ENCODE data around the gene PHOSPHO2. TPM values are rescaled to one million over a fixed set of nuclear protein-coding genes. Genes with fewer than 3 reads are reported as not detected.

The PHOSPHO2 gene
- total RNA-seq, 1 donor from 2014 or later, result 2.4 TPM

DNA sequence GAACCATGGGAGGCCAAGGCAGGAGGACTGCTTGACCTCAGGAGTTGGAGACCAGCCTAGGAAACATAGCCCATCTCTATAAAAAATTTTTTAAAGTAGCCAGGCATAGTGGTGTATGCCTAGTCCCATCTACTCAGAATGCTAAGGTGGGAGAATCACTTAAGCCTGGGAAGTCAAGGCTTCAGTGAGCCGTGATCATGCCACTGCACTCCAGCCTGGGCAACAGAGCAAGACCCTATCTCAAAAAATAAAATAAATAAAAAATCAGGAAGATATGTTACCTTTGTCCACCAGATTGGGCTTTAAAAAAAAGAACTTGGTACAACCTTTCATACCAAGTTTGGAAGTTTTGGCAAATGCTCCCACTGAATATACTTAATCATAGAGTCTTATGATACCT lies 35.4 kb upstream of the PHOSPHO2 start:
- no peaks in the 10 kb centered on the region for H3K36me3 ChIP-seq (ENCODE audit: control insufficient read depth, insufficient read depth, low read length)
- no peak overlapping the region for H3K4me3 ChIP-seq (ENCODE audit: low read depth, low read length)
- DNase-seq (ENCODE audit: low read depth) (no peak), FAIRE-seq (no peak)
- no peak for TF ChIP-seq CTCF (IDR thresholded peaks at IDR 0.05; ENCODE audit: insufficient read depth, low read length, severe bottlenecking)
- no peaks in the 10 kb centered on the region for H3K27me3 ChIP-seq (ENCODE audit: control insufficient read depth, insufficient read depth, low read length)

GRCh38 chr2:169659320-169659719 lies 34.9 kb upstream of the PHOSPHO2 start:
- Histone ChIP-seq H3K27me3 (ENCODE audit: control insufficient read depth, insufficient read depth, low read length) (no peaks in the 10 kb centered on the region), H3K4me3 (ENCODE audit: low read depth, low read length) (no peak overlapping the region), H3K36me3 (ENCODE audit: control insufficient read depth, insufficient read depth, low read length) (no peaks in the 10 kb centered on the region)
- no peak for FAIRE-seq
- no peak for DNase-seq (ENCODE audit: low read depth)
- TF ChIP-seq CTCF (IDR thresholded peaks at IDR 0.05; ENCODE audit: insufficient read depth, low read length, severe bottlenecking), result no peak

DNA sequence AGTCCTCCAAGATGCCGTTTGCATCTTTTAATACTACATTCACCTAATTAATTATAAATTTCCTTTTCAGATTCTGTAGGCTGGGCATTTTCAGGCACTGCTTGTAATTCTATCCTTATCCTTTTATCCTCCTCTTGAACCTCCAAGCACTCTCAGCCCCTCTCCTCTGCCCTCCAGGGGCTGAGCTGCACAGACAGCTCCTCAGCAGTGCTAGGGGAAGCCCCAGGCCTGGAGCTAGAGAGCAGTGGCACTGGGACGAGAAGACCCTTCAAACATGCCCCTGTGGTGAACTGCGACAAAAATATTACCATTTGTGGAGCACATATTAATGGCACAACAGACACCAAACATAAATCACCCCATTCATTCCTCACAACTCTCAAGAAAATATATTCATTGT lies 33.0 kb upstream of the PHOSPHO2 start:
- DNase-seq (ENCODE audit: low read depth) (no peak), FAIRE-seq (no peak)
- H3K36me3 ChIP-seq (ENCODE audit: control insufficient read depth, insufficient read depth, low read length), result no peaks in the 10 kb centered on the region
- TF ChIP-seq CTCF (IDR thresholded peaks at IDR 0.05; ENCODE audit: insufficient read depth, low read length, severe bottlenecking), result no peak
- H3K4me3 ChIP-seq (ENCODE audit: low read depth, low read length), result no peak overlapping the region
- no peaks in the 10 kb centered on the region for H3K27me3 ChIP-seq (ENCODE audit: control insufficient read depth, insufficient read depth, low read length)

DNA sequence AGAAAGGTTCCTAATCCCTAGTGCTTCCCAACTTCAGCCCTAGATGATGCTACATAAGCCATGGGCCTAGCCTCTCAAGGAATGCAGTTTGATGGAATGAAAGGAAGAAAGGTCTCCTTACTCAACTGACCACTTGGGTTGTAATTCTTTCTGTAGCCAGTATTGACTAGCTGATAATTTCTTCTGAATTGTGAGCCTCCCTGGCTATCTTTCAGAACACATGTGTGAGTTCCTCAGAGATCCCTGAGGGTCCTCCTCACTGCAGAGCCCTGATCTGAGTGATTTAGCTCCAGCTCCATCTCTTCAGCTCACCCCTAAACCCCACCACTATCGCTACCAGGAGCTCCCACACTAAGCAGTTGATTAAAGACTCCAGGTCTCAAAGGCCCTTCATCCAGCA lies 31.5 kb upstream of the PHOSPHO2 start:
- TF ChIP-seq CTCF (IDR thresholded peaks at IDR 0.05; ENCODE audit: insufficient read depth, low read length, severe bottlenecking), result no peak
- DNase-seq (ENCODE audit: low read depth) (no peak), FAIRE-seq (no peak)
- H3K27me3 ChIP-seq (ENCODE audit: control insufficient read depth, insufficient read depth, low read length), result no peaks in the 10 kb centered on the region
- no peaks in the 10 kb centered on the region for H3K36me3 ChIP-seq (ENCODE audit: control insufficient read depth, insufficient read depth, low read length)
- H3K4me3 ChIP-seq (ENCODE audit: low read depth, low read length), result no peak overlapping the region

DNA sequence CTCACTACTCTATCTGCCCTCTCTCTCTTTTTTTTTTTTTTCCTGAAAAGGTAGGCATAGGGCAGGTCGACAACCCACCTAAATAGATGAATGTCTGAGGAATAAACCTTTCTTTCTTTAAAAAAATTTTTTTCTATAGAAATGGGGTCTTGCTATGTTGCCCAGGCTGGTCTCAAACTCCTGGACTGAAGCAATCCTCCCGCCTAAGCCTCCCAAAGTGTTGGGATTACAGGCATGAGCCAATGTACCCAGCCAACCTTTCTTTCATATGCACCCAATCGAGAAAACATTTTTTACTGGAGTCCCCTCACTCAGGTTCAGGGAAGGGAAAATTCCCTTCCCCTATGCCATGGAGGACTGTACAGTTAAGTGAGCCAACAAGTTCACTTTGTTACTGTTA lies 31.0 kb upstream of the PHOSPHO2 start:
- Histone ChIP-seq H3K4me3 (ENCODE audit: low read depth, low read length) (no peak overlapping the region), H3K27me3 (ENCODE audit: control insufficient read depth, insufficient read depth, low read length) (no peaks in the 10 kb centered on the region), H3K36me3 (ENCODE audit: control insufficient read depth, insufficient read depth, low read length) (no peaks in the 10 kb centered on the region)
- FAIRE-seq (no peak), DNase-seq (ENCODE audit: low read depth) (no peak)
- TF ChIP-seq CTCF (IDR thresholded peaks at IDR 0.05; ENCODE audit: insufficient read depth, low read length, severe bottlenecking), result no peak

GRCh38 chr2:169664600-169664977 lies 29.7 kb upstream of the PHOSPHO2 start:
- no peaks in the 10 kb centered on the region for H3K36me3 ChIP-seq (ENCODE audit: control insufficient read depth, insufficient read depth, low read length)
- no peak for DNase-seq (ENCODE audit: low read depth)
- no peak overlapping the region for H3K4me3 ChIP-seq (ENCODE audit: low read depth, low read length)
- FAIRE-seq, result no peak
- no peak for TF ChIP-seq CTCF (IDR thresholded peaks at IDR 0.05; ENCODE audit: insufficient read depth, low read length, severe bottlenecking)
- no peaks in the 10 kb centered on the region for H3K27me3 ChIP-seq (ENCODE audit: control insufficient read depth, insufficient read depth, low read length)
